ENCODE data around the gene DPPA3. TPM values are rescaled to one million over a fixed set of nuclear protein-coding genes. Genes with fewer than 3 reads are reported as not detected.

The DPPA3 gene
- total RNA-seq, 4 donors from 2014 or later = not detected

- Histone ChIP-seq H3K4me1 (no peaks in the 10 kb centered on the region), H3K27ac (no peak overlapping the region), H3K9me3 (no peaks in the 10 kb centered on the region), H3K36me3 (no peaks in the 10 kb centered on the region), H3K27me3 (no peaks in the 10 kb centered on the region), H3K4me3 (replicated peaks in 1 of 3) (no peak overlapping the region)
- intact Hi-C loops (cut with DNase I) = no loop called here
- TF ChIP-seq, protein P1, sequence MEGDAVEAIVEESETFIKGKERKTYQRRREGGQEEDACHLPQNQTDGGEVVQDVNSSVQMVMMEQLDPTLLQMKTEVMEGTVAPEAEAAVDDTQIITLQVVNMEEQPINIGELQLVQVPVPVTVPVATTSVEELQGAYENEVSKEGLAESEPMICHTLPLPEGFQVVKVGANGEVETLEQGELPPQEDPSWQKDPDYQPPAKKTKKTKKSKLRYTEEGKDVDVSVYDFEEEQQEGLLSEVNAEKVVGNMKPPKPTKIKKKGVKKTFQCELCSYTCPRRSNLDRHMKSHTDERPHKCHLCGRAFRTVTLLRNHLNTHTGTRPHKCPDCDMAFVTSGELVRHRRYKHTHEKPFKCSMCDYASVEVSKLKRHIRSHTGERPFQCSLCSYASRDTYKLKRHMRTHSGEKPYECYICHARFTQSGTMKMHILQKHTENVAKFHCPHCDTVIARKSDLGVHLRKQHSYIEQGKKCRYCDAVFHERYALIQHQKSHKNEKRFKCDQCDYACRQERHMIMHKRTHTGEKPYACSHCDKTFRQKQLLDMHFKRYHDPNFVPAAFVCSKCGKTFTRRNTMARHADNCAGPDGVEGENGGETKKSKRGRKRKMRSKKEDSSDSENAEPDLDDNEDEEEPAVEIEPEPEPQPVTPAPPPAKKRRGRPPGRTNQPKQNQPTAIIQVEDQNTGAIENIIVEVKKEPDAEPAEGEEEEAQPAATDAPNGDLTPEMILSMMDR (IDR thresholded peaks at IDR 0.05) = no peak
- no peak for TF ChIP-seq POLR2A (IDR thresholded peaks at IDR 0.05)
- WGBS, 2 donors = 47 to 52% methylated on average over 5 of the region's 5 CpGs
- DNase-seq = no peak
Observed at GRCh38 chr12:7731486-7731885, 20.3 kb downstream of the DPPA3 start.

DNA sequence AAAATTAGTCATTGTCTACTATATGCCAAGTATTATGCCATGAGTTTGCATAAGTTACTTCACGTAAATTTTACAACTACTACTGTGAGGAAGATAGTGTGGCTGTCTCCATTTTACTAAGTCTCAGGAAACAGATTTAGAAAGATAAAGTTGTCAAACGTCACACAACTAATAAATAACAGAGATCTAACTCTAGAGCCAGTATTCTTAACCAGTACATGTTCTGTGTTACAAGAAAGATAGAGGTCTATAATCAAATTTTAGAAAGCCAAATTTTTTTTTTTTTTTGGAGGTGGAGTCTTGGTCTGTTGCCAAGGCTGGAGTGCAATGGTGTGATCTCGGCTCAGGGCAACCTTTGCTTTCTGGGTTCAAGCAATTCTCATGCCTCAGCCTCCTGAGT, 21.8 kb downstream of the DPPA3 start:
- Histone ChIP-seq H3K27me3 (no peaks in the 10 kb centered on the region), H3K4me1 (no peaks in the 10 kb centered on the region), H3K36me3 (no peaks in the 10 kb centered on the region), H3K9me3 (no peaks in the 10 kb centered on the region), H3K4me3 (replicated peaks in 1 of 3) (no peak overlapping the region), H3K27ac (no peak overlapping the region)
- 65 to 70% methylated on average over 3 of the region's 3 CpGs for WGBS, 2 donors
- no peak for TF ChIP-seq POLR2A (IDR thresholded peaks at IDR 0.05)
- TF ChIP-seq, protein P1 (IDR thresholded peaks at IDR 0.05) = no peak
- no peak for DNase-seq
- intact Hi-C loops (cut with DNase I) = no loop called here

DNA sequence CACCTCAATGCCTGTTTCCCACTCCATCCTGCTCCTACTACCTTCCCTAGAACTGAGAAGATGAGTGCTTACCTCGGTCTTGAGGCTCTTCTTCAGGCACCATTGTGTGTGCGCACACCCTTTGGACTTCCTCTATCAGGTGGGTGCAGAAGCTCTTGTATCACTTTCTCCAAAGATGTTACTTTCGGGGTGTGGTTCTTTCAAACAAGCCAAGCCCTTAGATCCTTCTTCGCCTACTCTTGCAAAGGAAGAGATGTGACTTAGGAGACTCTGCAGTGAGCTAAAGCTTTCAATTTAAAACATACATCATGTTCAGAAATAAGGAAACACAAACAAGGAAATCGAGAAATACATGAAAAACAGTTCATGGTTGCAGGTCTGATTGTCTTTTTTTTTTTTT, 36.0 kb downstream of the DPPA3 start, which contains the start of gene CLEC4C:
Gene CLEC4C (minus strand): TSS at position 130 of the 400 bp plus-strand sequence. CDS start 27 bp downstream, at position 103.
- H3K27ac ChIP-seq = no peak within 1 kb of the TSS
- H3K27me3 ChIP-seq = no peaks in the 10 kb centered on the region
- intact Hi-C loops (cut with DNase I) = no loop called here
- WGBS, 2 donors = 79 to 81% methylated on average over 5 of the region's 5 CpGs
- H3K4me3 ChIP-seq (replicated peaks in 1 of 3) = no peak within 1 kb of the TSS
- TF ChIP-seq POLR2A (IDR thresholded peaks at IDR 0.05) = no peak
- TF ChIP-seq, protein P1 (IDR thresholded peaks at IDR 0.05) = no peak
- no peaks in the 10 kb centered on the region for H3K9me3 ChIP-seq
- DNase-seq = no peak
- H3K36me3 ChIP-seq = no peaks in the 10 kb centered on the region
- no peaks in the 10 kb centered on the region for H3K4me1 ChIP-seq

GRCh38 chr12:7748852-7749251, 37.6 kb downstream of the DPPA3 start:
- intact Hi-C loops (cut with DNase I) = no loop called here

DNA sequence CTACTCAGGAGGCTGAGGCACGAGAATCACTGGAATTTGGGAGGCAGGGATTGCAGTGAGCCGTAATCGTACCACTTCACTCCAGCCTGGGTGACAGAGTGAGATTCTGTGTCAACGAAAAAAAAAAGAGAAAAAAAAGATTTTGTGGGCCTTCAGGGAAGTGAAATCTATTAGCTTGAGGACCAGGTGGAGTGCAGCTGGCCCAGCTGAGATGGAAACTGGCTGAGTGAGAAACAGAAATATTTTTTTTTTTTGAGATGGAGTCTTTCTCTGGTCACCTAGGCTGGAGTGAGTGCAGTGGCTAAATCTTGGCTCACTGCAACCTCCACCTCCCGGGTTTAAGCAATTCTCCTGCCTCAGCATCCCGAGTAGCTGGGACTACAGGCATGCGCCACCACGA, 38.2 kb downstream of the DPPA3 start:
- Histone ChIP-seq H3K4me3 (replicated peaks in 1 of 3) (no peak overlapping the region), H3K9me3 (no peaks in the 10 kb centered on the region), H3K27ac (no peak overlapping the region), H3K4me1 (no peaks in the 10 kb centered on the region), H3K27me3 (no peaks in the 10 kb centered on the region), H3K36me3 (no peaks in the 10 kb centered on the region)
- WGBS, 2 donors = 88% methylated on average over 8 of the region's 8 CpGs
- intact Hi-C loops (cut with DNase I) = no loop called here
- DNase-seq = no peak
- TF ChIP-seq, protein P1 (IDR thresholded peaks at IDR 0.05) = no peak
- no peak for TF ChIP-seq POLR2A (IDR thresholded peaks at IDR 0.05)

More at GRCh38 chr12:7748852-7749251, 37.6 kb downstream of the DPPA3 start:
- WGBS, 2 donors = 35 to 40% methylated on average over 4 of the region's 4 CpGs
- Histone ChIP-seq H3K4me3 (replicated peaks in 1 of 3) (no peak overlapping the region), H3K27ac (no peak overlapping the region), H3K36me3 (no peaks in the 10 kb centered on the region), H3K4me1 (no peaks in the 10 kb centered on the region), H3K27me3 (no peaks in the 10 kb centered on the region), H3K9me3 (no peaks in the 10 kb centered on the region)
- no peak for TF ChIP-seq POLR2A (IDR thresholded peaks at IDR 0.05)
- TF ChIP-seq, protein P1 (IDR thresholded peaks at IDR 0.05) = no peak
- DNase-seq = no peak

Measured in thyroid gland (tissue), 4 donors.